Astrocyte of the spinal cord (primary cell): ENCODE measurements around the gene TMEM214.
A peak's percentile ranks its signal among the peaks of the same experiment; 100 is the strongest.

ENCODE experiments used
- DNase-seq: peaks from one replicate; pipeline ENCODE4 v3.0.0; 2011; ENCODE audit warnings: low read depth, low spot score
- H3K4me3 ChIP-seq: 2 replicates; pipeline ENCODE4 v1.5.1; 2011; ENCODE audit warnings: low read depth, mild to moderate bottlenecking, low read length, moderate library complexity
- in situ Hi-C: cut with HindIII; loops from 2 replicates; pipeline ENCODE4 v1.10.0; 2017; ENCODE audit warnings: low sequenced_read_pairs
- TF ChIP-seq, protein P1 (sequence below): IDR thresholded peaks from 2 replicates; pipeline ENCODE4 v1.5.1; 2012; ENCODE audit warnings: low read depth, mild to moderate bottlenecking, low read length, inconsistent platforms

TMEM214 gene

DNA sequence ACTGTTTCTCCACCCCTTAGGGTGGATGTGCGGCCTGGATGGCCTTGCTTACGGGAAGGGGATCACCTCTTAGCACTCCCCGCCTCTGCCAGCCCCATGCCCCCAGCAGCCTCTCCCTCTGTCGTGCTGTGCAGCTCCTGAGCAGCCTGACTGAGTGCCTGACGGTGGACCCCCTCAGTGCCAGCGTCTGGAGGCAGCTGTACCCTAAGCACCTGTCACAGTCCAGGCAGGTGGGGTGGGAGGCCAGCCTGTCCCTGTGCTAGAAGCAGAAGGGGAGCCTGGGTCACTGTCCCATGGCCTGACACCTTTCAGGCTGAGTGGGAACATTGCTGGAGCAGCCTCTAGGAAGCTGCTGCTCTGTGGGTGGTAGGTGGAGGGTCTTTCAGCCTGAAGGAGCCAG lies 5.2 kb downstream of the TMEM214 start:
- in situ Hi-C loops = no loop called here
- TF ChIP-seq, protein P1, sequence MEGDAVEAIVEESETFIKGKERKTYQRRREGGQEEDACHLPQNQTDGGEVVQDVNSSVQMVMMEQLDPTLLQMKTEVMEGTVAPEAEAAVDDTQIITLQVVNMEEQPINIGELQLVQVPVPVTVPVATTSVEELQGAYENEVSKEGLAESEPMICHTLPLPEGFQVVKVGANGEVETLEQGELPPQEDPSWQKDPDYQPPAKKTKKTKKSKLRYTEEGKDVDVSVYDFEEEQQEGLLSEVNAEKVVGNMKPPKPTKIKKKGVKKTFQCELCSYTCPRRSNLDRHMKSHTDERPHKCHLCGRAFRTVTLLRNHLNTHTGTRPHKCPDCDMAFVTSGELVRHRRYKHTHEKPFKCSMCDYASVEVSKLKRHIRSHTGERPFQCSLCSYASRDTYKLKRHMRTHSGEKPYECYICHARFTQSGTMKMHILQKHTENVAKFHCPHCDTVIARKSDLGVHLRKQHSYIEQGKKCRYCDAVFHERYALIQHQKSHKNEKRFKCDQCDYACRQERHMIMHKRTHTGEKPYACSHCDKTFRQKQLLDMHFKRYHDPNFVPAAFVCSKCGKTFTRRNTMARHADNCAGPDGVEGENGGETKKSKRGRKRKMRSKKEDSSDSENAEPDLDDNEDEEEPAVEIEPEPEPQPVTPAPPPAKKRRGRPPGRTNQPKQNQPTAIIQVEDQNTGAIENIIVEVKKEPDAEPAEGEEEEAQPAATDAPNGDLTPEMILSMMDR = no peak
- DNase-seq = no peak
- no peak overlapping the region for H3K4me3 ChIP-seq

DNA sequence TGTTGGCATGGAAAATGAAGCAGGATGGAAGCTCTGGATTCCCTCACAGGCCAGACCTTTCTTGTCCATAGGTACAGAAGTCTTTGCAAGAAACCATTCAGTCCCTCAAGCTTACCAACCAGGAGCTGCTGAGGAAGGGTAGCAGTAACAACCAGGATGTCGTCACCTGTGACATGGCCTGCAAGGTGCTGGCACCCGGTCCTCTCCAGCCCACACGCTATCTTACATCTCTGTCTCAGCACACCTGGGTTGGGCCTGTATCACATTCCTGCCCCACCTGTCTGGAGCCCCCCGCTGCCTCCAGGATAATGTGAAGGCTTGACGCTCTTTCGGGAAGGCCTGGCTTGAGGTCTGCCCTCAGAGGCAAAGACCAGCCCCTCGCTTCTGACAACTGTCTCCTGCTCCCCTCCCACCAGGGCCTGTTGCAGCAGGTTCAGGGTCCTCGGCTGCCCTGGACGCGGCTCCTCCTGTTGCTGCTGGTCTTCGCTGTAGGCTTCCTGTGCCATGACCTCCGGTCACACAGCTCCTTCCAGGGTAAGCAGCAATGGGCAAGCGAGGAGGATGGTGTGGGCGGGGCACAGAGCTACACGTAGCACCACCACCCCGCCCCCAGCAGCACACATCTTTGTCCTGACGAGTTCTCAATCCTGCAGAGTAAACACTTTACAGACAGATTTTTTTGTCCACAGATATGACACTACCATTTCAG lies 6.0 kb downstream of the TMEM214 start:
- in situ Hi-C loops = no loop called here

GRCh38 chr2:27039426-27039825 lies 6.7 kb downstream of the TMEM214 start:
- DNase-seq = no peak
- TF ChIP-seq, protein P1 = no peak
- no peak overlapping the region for H3K4me3 ChIP-seq
- in situ Hi-C loops = no loop called here

More for the DNA sequence above, 6.0 kb downstream of the TMEM214 start:
- TF ChIP-seq, protein P1 = no peak
- no peak overlapping the region for H3K4me3 ChIP-seq
- no peak for DNase-seq

- no peak for DNase-seq
- in situ Hi-C loops = no loop called here
- TF ChIP-seq, protein P1 = no peak
- H3K4me3 ChIP-seq = no peak overlapping the region
Observed at GRCh38 chr2:27039871-27040270, 7.1 kb downstream of the TMEM214 start.

GRCh38 chr2:27040282-27040681 lies 7.5 kb downstream of the TMEM214 start:
- no peak for DNase-seq
- in situ Hi-C loops = no loop called here

GRCh38 chr2:27041752-27042151 lies 9.0 kb downstream of the TMEM214 start:
- DNase-seq = peak; percentile 32
- H3K4me3 ChIP-seq = no peak overlapping the region
- TF ChIP-seq, protein P1 = no peak
- in situ Hi-C loops = no loop called here

More at GRCh38 chr2:27040282-27040681, 7.5 kb downstream of the TMEM214 start:
- H3K4me3 ChIP-seq = no peak overlapping the region
- TF ChIP-seq, protein P1 = no peak
